Common myeloid progenitor, CD34-positive (primary cell): ENCODE data around the gene GNGT2.
A peak's percentile ranks its signal among the peaks of the same experiment; 100 is the strongest.

Experiments used
- CTCF ChIA-PET: fragments of 350-600 bp; sonication (Branson Sonifier 250); formaldehyde crosslinking; loops from one replicate; lab custom pipeline; 2021; ENCODE audit warnings: antibody characterized with exemption; lab: Charles Lee
- POLR2A ChIA-PET: fragments of 350-600 bp; sonication (Branson Sonifier 250); formaldehyde crosslinking; loops from one replicate; lab custom pipeline; 2021; ENCODE audit warnings: antibody characterized with exemption; lab: Charles Lee
- DNase-seq, 3 donors: peaks; one replicate each; pipeline versions ENCODE4 v3.0.0 to v3.0.0-alpha.2; 2013
- H3K27ac ChIP-seq, 2 experiments: 1 replicate in 1 of 2; 2 replicates in 1 of 2; pipeline ENCODE4 v1.7.0; 2013; ENCODE audit warnings: inconsistent platforms in 2 of 2, low read length in 2 of 2, mild to moderate bottlenecking in 2 of 2, low read depth in 1 of 2, moderate library complexity in 1 of 2; ENCODE audit not compliant: severe bottlenecking in 2 of 2, insufficient read depth in 1 of 2, poor library complexity in 1 of 2
- H3K27me3 ChIP-seq, 5 experiments: replicated peaks in 2 of 5; 1 replicate in 3 of 5; 2 replicates in 2 of 5; pipeline versions ENCODE4 v1.6.1 to v1.7.0; 2013; ENCODE audit warnings: low read length in 4 of 5, mild to moderate bottlenecking in 2 of 5, moderate library complexity in 2 of 5, inconsistent platforms in 1 of 5; ENCODE audit not compliant: insufficient read depth in 5 of 5, control insufficient read depth in 4 of 5
- H3K36me3 ChIP-seq, 4 experiments: 1 replicate in 2 of 4; 2 replicates in 2 of 4; pipeline versions ENCODE4 v1.6.1 to v1.7.0; 2013; ENCODE audit warnings: low read length in 3 of 4, control low read depth in 1 of 4, mild to moderate bottlenecking in 1 of 4; ENCODE audit not compliant: control insufficient read depth in 4 of 4, insufficient read depth in 4 of 4
- H3K4me1 ChIP-seq, 4 experiments: 1 replicate in 3 of 4; 2 replicates in 1 of 4; pipeline versions ENCODE4 v1.6.1 to v1.7.1; 2013; ENCODE audit warnings: low read length in 3 of 4, mild to moderate bottlenecking in 3 of 4, control low read depth in 1 of 4, inconsistent platforms in 1 of 4, moderate library complexity in 1 of 4; ENCODE audit not compliant: control insufficient read depth in 4 of 4, insufficient read depth in 4 of 4; ENCODE audit errors: control extremely low read depth in 1 of 4
- H3K4me3 ChIP-seq, 7 experiments: 1 replicate in 4 of 7; 2 replicates in 3 of 7; pipeline versions ENCODE4 v1.5.1 to v1.7.0; 2013; ENCODE audit warnings: mild to moderate bottlenecking in 7 of 7, low read length in 6 of 7, moderate library complexity in 6 of 7, inconsistent platforms in 2 of 7, low read depth in 2 of 7, control low read depth in 1 of 7; ENCODE audit not compliant: insufficient read depth in 4 of 7, control insufficient read depth in 1 of 7; ENCODE audit errors: extremely low read depth in 1 of 7
- H3K9me3 ChIP-seq, 5 experiments: 1 replicate in 4 of 5; 2 replicates in 1 of 5; pipeline versions ENCODE4 v1.6.1 to v1.7.1; 2013; ENCODE audit warnings: low read length in 4 of 5, mild to moderate bottlenecking in 2 of 5, inconsistent platforms in 1 of 5, low read depth in 1 of 5, moderate library complexity in 1 of 5; ENCODE audit not compliant: control insufficient read depth in 4 of 5, insufficient read depth in 2 of 5; ENCODE audit errors: control extremely low read depth in 1 of 5
- WGBS: methylation state at CpG from one replicate; pipeline ENCODE4 v1.1.5; 2013; ENCODE audit not compliant: insufficient coverage; 5-methylcytosine and 5-hydroxymethylcytosine counted together

GNGT2 gene

DNA sequence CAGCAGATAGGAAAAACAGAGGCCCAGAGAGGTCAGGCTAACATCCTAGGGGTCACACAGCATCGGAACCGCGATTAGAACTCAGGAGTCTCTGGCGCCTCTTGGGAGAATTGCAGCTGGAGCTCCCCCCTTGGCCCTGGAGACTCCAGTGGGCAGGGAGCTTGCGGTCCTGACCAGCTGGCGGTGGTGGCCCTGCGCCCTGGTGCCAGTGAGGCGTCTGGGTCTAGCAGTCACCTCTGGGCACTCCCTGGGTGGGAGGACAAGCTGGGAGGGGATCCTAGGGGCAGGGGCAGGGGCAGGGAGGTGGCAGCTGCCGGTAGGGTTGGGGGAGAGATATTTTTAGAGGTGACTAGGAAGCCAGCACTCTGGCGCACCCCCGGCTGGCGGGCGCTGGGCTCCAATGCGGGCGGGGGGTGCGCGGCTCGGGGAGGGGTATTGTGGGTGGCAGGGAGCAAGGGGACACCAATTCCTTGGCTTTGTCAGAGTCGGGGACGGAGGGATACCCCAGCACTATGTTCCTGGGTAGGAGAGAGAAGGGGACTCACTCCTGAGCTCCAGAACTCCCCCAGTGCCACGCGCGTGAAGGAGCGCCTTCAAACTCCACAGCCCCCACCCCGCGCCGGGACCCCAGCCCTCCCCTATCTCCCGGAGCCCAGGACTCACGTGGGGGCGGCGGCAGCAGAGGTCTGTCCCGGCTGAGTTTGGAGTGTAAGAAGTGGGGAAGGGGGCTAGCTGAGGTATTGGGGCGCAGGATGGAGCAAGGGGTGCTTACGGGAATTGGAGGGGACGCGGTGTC is 19.6 kb upstream of the GNGT2 start:
- H3K27me3 ChIP-seq, result peaks cover 0 to 68% (median 15%) of the 10 kb centered on the region in 5 experiments
- 15% methylated on average over 21 of the region's 36 CpGs for WGBS
- H3K36me3 ChIP-seq, result no peaks in the 10 kb centered on the region
- no peaks in the 10 kb centered on the region for H3K9me3 ChIP-seq
- peak in 1 of 3 donors; percentile 15 for DNase-seq
- peak overlapping the region in 6 of 7 experiments; percentile 46 to 76 (median 68) for H3K4me3 ChIP-seq
- ChIA-PET CTCF (interaction anchor here (1.1 to 7.2 kb wide), 5 partner anchors 11 to 59 kb away, joined by 3 to 90 read pairs (median 11); no protein-coding TSS in a partner anchor), POLR2A (no interaction called here)
- H3K4me1 ChIP-seq, result peaks cover 0 to 16% (median 14%) of the 10 kb centered on the region in 4 experiments
- no peak overlapping the region for H3K27ac ChIP-seq

DNA sequence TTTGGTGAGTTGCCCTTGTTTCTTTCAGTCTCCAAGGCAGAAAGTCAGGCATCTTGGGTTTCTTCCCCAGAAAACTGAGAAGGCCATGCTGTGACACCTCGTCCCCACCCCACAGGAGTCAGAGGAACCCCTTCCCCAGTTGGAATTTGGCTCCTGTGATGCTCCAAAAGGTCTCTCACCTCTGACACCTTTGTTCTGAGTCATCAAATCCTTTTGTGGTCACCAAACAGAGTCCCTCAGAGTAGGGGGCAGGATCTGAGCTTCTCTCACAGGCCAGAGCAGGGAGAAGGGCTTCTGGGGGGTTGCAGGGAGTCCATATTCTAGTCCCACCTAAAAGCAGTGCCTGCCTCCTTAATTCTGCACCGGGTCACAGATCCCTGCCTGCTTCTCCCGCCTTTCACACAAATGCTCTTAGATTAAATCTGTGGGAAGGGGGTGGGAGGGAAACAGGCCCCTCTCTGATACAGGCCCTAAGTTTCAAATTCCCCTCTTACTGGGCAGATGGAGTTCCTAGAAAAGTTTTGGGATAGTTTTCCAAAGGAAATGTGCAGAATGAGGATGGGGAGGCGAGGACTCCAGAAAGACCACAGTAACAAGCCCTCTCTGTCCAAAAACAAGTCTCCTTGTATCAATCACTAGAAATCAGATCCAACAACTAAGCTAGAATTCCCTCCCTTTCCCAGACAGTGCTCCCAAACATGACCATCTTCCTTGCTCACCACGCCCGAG is 18.9 kb upstream of the GNGT2 start:
- Histone ChIP-seq H3K4me3 (peak overlapping the region in 1 of 7 experiments; percentile 30), H3K9me3 (no peaks in the 10 kb centered on the region), H3K27ac (no peak overlapping the region), H3K4me1 (peaks cover 0 to 24% (median 21%) of the 10 kb centered on the region in 4 experiments), H3K36me3 (no peaks in the 10 kb centered on the region), H3K27me3 (peaks cover 0 to 76% (median 20%) of the 10 kb centered on the region in 5 experiments)
- 87% methylated on average over 3 of the region's 6 CpGs for WGBS
- ChIA-PET POLR2A (no interaction called here), CTCF (interaction anchor here (1.4 to 7.2 kb wide), 7 partner anchors 11 to 68 kb away, joined by 3 to 90 read pairs (median 9); no protein-coding TSS in a partner anchor)
- DNase-seq, result no peak

DNA sequence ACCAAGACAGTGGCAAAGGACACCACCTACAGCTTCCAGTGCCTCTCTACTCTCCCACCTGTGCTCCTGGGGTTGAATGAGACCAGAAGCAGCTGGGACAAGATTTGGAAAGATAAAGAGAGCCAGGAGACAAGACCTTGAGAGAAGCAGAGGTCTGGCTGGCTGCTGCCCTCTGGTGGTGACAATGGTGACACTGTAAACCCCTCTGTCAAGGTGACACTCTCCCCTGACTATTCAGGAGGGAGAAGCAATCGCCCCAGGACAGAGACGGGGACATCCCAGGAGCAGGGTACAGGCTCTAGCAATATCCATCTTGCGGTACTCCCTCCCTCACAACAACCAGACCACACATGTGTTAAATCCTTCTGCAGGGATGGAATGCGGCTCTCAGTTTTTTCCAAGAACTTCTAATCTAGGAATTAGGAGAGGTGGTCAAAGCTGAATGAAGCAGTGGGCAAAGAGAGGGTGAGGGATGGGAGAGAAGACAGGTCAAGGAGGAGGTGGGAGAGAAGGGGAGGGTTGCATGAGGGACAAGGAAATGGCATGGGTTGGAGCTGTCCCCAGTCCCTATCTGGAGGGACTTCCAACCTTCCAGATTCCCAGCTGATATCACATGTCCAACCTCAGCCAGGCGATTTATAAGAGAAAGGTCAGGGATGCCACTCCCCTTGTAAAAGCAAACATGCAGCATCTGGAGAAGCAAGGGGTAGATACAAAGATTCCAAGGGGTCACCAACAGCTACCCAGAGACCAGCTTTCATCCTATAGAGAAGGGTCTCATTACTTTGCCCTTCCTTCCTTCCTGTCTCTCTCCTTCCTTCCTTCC is 17.3 kb upstream of the GNGT2 start:
- peak; percentile 59 to 78 (median 74) for DNase-seq
- Histone ChIP-seq H3K4me1 (peaks cover 0 to 35% (median 35%) of the 10 kb centered on the region in 4 experiments), H3K27me3 (peaks cover 0 to 92% (median 20%) of the 10 kb centered on the region in 5 experiments), H3K27ac (no peak overlapping the region), H3K9me3 (no peaks in the 10 kb centered on the region), H3K4me3 (no peak overlapping the region), H3K36me3 (peaks cover 0 to 5% (median 0%) of the 10 kb centered on the region in 4 experiments)
- POLR2A ChIA-PET, result no interaction called here
- 29% methylated on average over 2 of the region's 5 CpGs for WGBS
- CTCF ChIA-PET, result interaction anchor here (0.7 to 7.2 kb wide), 26 partner anchors 9 to 198 kb away, joined by 3 to 90 read pairs (median 5); no protein-coding TSS in a partner anchor

DNA sequence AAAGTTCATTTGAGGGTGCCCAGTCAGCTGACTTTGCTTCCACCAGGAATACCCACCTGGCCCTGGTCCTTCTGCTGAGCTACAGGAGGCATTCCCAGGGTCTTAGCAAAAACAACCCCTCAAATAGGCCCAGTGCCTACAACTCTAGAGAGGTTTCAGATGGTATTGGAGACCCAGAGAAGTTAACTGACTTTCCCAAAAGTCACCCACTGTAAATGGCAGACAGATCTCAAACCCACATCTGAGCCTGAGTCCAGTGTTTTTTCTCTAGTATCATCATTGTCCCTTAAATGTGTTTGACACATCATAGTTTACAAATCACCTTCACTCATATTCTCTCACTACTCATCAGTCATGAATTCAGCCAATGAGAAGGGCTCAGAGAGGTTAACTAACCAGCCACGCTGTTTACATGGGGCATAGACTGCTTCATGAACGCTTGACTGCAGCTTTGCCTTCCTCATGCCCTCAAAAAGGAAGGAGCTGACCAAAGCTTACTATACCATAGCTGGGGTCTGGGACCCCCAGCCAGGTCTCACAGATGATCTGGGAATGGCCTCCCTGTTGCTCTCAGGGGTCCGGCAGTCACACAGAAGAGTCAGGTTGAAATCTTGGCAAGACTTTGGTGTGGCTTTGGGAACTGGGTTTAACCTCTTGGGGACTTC is 16.5 kb upstream of the GNGT2 start:
- ChIA-PET CTCF (interaction anchor here (0.6 to 7.2 kb wide), 19 partner anchors 9 to 80 kb away, joined by 3 to 90 read pairs (median 5); no protein-coding TSS in a partner anchor), POLR2A (no interaction called here)
- H3K4me1 ChIP-seq, result peaks cover 0 to 36% (median 35%) of the 10 kb centered on the region in 4 experiments
- DNase-seq, result no peak
- peaks cover 0 to 87% (median 20%) of the 10 kb centered on the region in 5 experiments for H3K27me3 ChIP-seq
- no peaks in the 10 kb centered on the region for H3K9me3 ChIP-seq
- H3K4me3 ChIP-seq, result no peak overlapping the region
- 84% methylated on average over 3 of the region's 3 CpGs for WGBS
- peaks cover 0 to 12% (median 0%) of the 10 kb centered on the region in 4 experiments for H3K36me3 ChIP-seq
- no peak overlapping the region for H3K27ac ChIP-seq

DNA sequence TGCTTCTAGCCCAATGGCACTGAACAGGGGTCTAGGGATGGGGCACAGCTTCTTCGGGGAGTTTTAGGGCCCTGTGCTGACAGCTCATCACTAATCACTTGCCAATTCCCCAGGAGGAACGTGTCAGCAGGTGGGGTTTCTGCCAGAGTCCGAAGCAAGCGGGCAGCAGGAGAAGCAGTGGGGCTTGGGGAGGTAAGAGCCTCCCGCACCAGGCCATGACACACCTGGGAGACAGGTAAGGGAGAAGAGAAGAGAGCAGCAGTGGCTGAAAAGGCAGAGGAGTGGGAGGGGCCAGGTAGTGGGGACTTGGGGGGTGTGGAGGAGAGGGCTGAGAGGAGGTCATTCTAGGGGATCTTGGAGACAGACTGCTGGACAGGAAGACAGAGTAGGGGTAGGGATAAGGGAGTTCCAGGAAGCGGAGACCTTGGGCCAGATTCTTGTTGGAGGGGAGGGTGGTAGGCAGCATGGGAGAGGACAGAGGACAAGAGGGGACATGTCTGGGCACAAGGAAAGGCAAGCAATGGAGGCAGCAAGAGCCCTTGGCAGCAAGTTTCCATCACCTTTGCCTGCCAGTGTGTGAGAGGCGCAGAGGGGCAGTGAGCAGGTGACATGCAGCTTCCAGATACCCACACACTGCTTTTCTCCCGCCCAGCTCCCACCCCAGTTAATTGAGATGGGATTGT is 15.3 kb upstream of the GNGT2 start:
- H3K27me3 ChIP-seq, result peaks cover 0 to 75% (median 18%) of the 10 kb centered on the region in 5 experiments
- no peak for DNase-seq
- POLR2A ChIA-PET, result no interaction called here
- no peak overlapping the region for H3K27ac ChIP-seq
- peaks cover 0 to 29% (median 28%) of the 10 kb centered on the region in 4 experiments for H3K4me1 ChIP-seq
- WGBS, result 99% methylated on average over 6 of the region's 8 CpGs
- peaks cover 0 to 16% (median 0%) of the 10 kb centered on the region in 4 experiments for H3K36me3 ChIP-seq
- no peak overlapping the region for H3K4me3 ChIP-seq
- H3K9me3 ChIP-seq, result no peaks in the 10 kb centered on the region
- CTCF ChIA-PET, result interaction anchor here (0.7 to 7.2 kb wide), 9 partner anchors 10 to 65 kb away, joined by 3 to 90 read pairs (median 8); no protein-coding TSS in a partner anchor
